HepG2 (cell line): ENCODE data around the gene TUBB4B. TPM values are rescaled to one million over a fixed set of nuclear protein-coding genes. Genes with fewer than 3 reads are reported as not detected.

Experiments used
- GLI4 ChIP-seq: sonication (generic); formaldehyde crosslinking; IDR thresholded peaks from 2 replicates; pipeline ENCODE4 v1.5.1; 2020; ENCODE audit warnings: missing genetic modification reagents, mild to moderate bottlenecking, moderate library complexity, borderline replicate concordance
- HNF4G ChIP-seq, 2 experiments: sonication (generic) in 1 of 2; formaldehyde crosslinking in 1 of 2; IDR thresholded peaks; 2 replicates each; pipeline versions ENCODE4 v1.4.0 to v1.6.1; 2011 to 2020; ENCODE audit warnings: borderline replicate concordance in 2 of 2, low read depth in 2 of 2, mild to moderate bottlenecking in 2 of 2, low read length in 1 of 2, missing genetic modification reagents in 1 of 2, moderate library complexity in 1 of 2
- NFE2 ChIP-seq: sonication (generic); formaldehyde crosslinking; IDR thresholded peaks from 2 replicates; pipeline ENCODE4 v1.4.0; 2020; ENCODE audit warnings: missing genetic modification reagents
- NR1H2 ChIP-seq: sonication (generic); formaldehyde crosslinking; IDR thresholded peaks from 2 replicates; pipeline ENCODE4 v1.8.1; 2022; ENCODE audit warnings: low read depth, missing genetic modification reagents, borderline replicate concordance
- RFXANK ChIP-seq: IDR thresholded peaks from 2 replicates; pipeline ENCODE4 v1.6.1; 2016
- TBP ChIP-seq: sonication (generic); formaldehyde crosslinking; IDR thresholded peaks from 2 replicates; pipeline ENCODE4 v1.5.0; 2020; ENCODE audit warnings: missing genetic modification reagents
- ZNF674 ChIP-seq: sonication (generic); formaldehyde crosslinking; IDR thresholded peaks from 2 replicates; pipeline ENCODE4 v1.5.0; 2020; ENCODE audit warnings: low read depth, mild to moderate bottlenecking, missing genetic modification reagents
- ZNF879 ChIP-seq: sonication (generic); formaldehyde crosslinking; IDR thresholded peaks from 2 replicates; pipeline ENCODE4 v1.8.1; 2023; ENCODE audit warnings: missing genetic modification reagents
- polyA plus RNA-seq, 8 experiments: library from polyadenylated mRNA; depleted of rRNA in 3 of 8; stranded (reverse) in 7 of 8; unstranded in 1 of 8; fragments of >200 nt; fragmentation: Illumina TruSeq in 4 of 8; extraction: Trizol in 4 of 8; gene quantifications; 2 replicates each; pipeline versions ENCODE4 v1.2.1 to v1.2.3, GENCODE V29; 2011 to 2016; ENCODE audit warnings: low read depth in 4 of 8, missing spikeins in 1 of 8, mixed read lengths in 1 of 8; ENCODE audit not compliant: insufficient read depth in 1 of 8
- total RNA-seq, 5 experiments: library from RNA; depleted of rRNA; stranded (reverse); fragments of >200 nt; fragmentation: Illumina TruSeq; extraction: Trizol; gene quantifications; 2 replicates each; pipeline ENCODE4 v1.2.3, GENCODE V29; 2016; ENCODE audit warnings: low read depth in 1 of 5
- TF ChIP-seq, protein P1 (sequence below): IDR thresholded peaks from 2 replicates; pipeline ENCODE4 v1.6.1; 2016; ENCODE audit warnings: missing compliant biosample characterization, missing genetic modification reagents, borderline replicate concordance
- TF ChIP-seq, protein P2 (sequence below): sonication (generic); formaldehyde crosslinking; IDR thresholded peaks from 2 replicates; pipeline ENCODE4 v1.8.1; 2023; ENCODE audit warnings: mild to moderate bottlenecking, missing genetic modification reagents
- TF ChIP-seq, protein P3 (sequence below): sonication (generic); formaldehyde crosslinking; IDR thresholded peaks from 2 replicates; pipeline ENCODE4 v1.4.0; 2020; ENCODE audit warnings: mild to moderate bottlenecking, low read depth, missing genetic modification reagents
- TF ChIP-seq, protein P4 (sequence below): sonication (generic); formaldehyde crosslinking; IDR thresholded peaks from 2 replicates; pipeline ENCODE4 v1.5.1; 2020; ENCODE audit warnings: mild to moderate bottlenecking, missing genetic modification reagents, borderline replicate concordance
- TF ChIP-seq, protein P5 (sequence below): sonication (generic); formaldehyde crosslinking; IDR thresholded peaks from 2 replicates; pipeline ENCODE4 v1.5.0; 2020; ENCODE audit warnings: missing genetic modification reagents
- TF ChIP-seq, protein P6 (sequence below): sonication (generic); formaldehyde crosslinking; IDR thresholded peaks from 2 replicates; pipeline ENCODE4 v1.4.0; 2020; ENCODE audit warnings: mild to moderate bottlenecking, missing genetic modification reagents

TUBB4B gene
- total and polyA plus RNA-seq, 2 of the 13 experiments (the other 11 are each of a cell fraction or from before 2014, with no cell fraction given) = 182 to 412 TPM

DNA sequence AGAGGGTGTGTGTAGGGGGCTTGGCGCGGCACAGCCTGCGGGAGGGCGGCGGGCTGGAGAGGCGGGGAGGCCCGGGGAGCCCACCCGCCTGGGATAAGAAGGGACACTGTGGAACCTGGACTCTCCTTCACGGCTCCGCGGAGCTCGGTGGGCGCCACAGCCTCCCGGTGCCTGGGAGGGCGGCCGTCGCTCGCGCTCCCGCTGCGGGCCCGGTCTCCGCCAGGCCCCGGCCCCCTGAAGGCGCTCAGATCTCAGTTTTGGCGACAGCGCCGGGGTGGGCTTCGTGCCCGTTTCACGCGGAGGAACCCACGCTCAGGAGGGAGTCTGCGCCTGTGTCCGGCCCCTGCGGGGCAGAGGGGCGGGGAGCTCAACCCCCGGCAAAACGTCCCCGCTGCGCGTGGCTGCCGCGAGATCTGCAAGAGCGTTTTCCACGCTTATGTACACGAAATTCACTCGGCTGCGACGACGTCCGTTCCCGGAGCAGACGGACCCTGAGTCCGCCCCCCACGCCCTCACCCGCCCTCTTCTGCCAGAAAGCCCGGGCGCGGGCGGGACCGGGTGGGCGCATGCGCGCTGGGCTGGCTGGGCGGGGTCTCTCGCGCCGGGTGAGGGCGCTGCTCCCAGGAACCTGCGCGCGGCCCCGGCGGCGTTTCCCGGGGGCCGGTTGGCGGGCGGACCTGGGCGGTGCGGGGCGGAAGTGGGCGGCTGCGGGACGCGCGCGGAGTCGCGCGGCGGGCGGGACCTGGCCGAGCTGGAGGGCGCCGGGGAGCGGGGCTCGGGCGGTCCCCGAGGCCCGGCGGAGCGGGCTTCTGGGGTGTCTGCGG lies 13.7 kb downstream of the TUBB4B start, which contains the start of gene NELFB (continued):
- TF ChIP-seq, protein P1, sequence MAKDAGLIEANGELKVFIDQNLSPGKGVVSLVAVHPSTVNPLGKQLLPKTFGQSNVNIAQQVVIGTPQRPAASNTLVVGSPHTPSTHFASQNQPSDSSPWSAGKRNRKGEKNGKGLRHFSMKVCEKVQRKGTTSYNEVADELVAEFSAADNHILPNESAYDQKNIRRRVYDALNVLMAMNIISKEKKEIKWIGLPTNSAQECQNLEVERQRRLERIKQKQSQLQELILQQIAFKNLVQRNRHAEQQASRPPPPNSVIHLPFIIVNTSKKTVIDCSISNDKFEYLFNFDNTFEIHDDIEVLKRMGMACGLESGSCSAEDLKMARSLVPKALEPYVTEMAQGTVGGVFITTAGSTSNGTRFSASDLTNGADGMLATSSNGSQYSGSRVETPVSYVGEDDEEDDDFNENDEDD (CRISPR knock-in tag) = peak; percentile 70; the same call in 1 of the 2 replicates
- TF ChIP-seq TBP (CRISPR knock-in tag) (no peak), NR1H2 (CRISPR knock-in tag) (no peak), ZNF674 (CRISPR knock-in tag) (no peak), NFE2 (CRISPR knock-in tag) (no peak), HNF4G (IDR thresholded peaks at IDR 0.05; ENCODE audit: borderline replicate concordance, low read depth, low read length) (0 out of 2 replicates have a peak, but pooled peaks have one; percentile 39), HNF4G (CRISPR knock-in tag; IDR thresholded peaks at IDR 0.05; ENCODE audit: borderline replicate concordance, low read depth) (no peak), ZNF879 (no peak), GLI4 (no peak), RFXANK (CRISPR knock-in tag) (no peak)
- TF ChIP-seq, protein P2, sequence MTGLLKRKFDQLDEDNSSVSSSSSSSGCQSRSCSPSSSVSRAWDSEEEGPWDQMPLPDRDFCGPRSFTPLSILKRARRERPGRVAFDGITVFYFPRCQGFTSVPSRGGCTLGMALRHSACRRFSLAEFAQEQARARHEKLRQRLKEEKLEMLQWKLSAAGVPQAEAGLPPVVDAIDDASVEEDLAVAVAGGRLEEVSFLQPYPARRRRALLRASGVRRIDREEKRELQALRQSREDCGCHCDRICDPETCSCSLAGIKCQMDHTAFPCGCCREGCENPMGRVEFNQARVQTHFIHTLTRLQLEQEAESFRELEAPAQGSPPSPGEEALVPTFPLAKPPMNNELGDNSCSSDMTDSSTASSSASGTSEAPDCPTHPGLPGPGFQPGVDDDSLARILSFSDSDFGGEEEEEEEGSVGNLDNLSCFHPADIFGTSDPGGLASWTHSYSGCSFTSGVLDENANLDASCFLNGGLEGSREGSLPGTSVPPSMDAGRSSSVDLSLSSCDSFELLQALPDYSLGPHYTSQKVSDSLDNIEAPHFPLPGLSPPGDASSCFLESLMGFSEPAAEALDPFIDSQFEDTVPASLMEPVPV (CRISPR knock-in tag) = no peak
- TF ChIP-seq, protein P3, sequence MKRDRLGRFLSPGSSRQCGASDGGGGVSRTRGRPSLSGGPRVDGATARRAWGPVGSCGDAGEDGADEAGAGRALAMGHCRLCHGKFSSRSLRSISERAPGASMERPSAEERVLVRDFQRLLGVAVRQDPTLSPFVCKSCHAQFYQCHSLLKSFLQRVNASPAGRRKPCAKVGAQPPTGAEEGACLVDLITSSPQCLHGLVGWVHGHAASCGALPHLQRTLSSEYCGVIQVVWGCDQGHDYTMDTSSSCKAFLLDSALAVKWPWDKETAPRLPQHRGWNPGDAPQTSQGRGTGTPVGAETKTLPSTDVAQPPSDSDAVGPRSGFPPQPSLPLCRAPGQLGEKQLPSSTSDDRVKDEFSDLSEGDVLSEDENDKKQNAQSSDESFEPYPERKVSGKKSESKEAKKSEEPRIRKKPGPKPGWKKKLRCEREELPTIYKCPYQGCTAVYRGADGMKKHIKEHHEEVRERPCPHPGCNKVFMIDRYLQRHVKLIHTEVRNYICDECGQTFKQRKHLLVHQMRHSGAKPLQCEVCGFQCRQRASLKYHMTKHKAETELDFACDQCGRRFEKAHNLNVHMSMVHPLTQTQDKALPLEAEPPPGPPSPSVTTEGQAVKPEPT (CRISPR knock-in tag) = no peak
- TF ChIP-seq, protein P4, sequence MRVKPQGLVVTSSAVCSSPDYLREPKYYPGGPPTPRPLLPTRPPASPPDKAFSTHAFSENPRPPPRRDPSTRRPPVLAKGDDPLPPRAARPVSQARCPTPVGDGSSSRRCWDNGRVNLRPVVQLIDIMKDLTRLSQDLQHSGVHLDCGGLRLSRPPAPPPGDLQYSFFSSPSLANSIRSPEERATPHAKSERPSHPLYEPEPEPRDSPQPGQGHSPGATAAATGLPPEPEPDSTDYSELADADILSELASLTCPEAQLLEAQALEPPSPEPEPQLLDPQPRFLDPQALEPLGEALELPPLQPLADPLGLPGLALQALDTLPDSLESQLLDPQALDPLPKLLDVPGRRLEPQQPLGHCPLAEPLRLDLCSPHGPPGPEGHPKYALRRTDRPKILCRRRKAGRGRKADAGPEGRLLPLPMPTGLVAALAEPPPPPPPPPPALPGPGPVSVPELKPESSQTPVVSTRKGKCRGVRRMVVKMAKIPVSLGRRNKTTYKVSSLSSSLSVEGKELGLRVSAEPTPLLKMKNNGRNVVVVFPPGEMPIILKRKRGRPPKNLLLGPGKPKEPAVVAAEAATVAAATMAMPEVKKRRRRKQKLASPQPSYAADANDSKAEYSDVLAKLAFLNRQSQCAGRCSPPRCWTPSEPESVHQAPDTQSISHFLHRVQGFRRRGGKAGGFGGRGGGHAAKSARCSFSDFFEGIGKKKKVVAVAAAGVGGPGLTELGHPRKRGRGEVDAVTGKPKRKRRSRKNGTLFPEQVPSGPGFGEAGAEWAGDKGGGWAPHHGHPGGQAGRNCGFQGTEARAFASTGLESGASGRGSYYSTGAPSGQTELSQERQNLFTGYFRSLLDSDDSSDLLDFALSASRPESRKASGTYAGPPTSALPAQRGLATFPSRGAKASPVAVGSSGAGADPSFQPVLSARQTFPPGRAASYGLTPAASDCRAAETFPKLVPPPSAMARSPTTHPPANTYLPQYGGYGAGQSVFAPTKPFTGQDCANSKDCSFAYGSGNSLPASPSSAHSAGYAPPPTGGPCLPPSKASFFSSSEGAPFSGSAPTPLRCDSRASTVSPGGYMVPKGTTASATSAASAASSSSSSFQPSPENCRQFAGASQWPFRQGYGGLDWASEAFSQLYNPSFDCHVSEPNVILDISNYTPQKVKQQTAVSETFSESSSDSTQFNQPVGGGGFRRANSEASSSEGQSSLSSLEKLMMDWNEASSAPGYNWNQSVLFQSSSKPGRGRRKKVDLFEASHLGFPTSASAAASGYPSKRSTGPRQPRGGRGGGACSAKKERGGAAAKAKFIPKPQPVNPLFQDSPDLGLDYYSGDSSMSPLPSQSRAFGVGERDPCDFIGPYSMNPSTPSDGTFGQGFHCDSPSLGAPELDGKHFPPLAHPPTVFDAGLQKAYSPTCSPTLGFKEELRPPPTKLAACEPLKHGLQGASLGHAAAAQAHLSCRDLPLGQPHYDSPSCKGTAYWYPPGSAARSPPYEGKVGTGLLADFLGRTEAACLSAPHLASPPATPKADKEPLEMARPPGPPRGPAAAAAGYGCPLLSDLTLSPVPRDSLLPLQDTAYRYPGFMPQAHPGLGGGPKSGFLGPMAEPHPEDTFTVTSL (CRISPR knock-in tag) = no peak
- TF ChIP-seq, protein P5, sequence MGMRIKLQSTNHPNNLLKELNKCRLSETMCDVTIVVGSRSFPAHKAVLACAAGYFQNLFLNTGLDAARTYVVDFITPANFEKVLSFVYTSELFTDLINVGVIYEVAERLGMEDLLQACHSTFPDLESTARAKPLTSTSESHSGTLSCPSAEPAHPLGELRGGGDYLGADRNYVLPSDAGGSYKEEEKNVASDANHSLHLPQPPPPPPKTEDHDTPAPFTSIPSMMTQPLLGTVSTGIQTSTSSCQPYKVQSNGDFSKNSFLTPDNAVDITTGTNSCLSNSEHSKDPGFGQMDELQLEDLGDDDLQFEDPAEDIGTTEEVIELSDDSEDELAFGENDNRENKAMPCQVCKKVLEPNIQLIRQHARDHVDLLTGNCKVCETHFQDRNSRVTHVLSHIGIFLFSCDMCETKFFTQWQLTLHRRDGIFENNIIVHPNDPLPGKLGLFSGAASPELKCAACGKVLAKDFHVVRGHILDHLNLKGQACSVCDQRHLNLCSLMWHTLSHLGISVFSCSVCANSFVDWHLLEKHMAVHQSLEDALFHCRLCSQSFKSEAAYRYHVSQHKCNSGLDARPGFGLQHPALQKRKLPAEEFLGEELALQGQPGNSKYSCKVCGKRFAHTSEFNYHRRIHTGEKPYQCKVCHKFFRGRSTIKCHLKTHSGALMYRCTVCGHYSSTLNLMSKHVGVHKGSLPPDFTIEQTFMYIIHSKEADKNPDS (CRISPR knock-in tag) = no peak
- TF ChIP-seq, protein P6, sequence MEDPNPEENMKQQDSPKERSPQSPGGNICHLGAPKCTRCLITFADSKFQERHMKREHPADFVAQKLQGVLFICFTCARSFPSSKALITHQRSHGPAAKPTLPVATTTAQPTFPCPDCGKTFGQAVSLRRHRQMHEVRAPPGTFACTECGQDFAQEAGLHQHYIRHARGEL (CRISPR knock-in tag) = no peak
